B cell (primary cell): Measurements from ENCODE around the gene PPP2R5C. TPM values are rescaled to one million over a fixed set of nuclear protein-coding genes. Genes with fewer than 3 reads are reported as not detected.

Experiments used
- ATAC-seq: fragments of 200-7000 bp; cut with Tn5 transposase; one replicate; pipeline ENCODE4 v1.10.0; 2021; ENCODE audit warnings: low read depth, mild to moderate bottlenecking, moderate number of reproducible peaks, moderate library complexity
- CTCF ChIA-PET: fragments of 350-600 bp; sonication (Branson Sonifier 250); formaldehyde crosslinking; loops from one replicate; lab custom pipeline; 2021; ENCODE audit warnings: antibody characterized with exemption, inconsistent platforms; lab: Charles Lee
- POLR2A ChIA-PET: fragments of 350-600 bp; sonication (Branson Sonifier 250); formaldehyde crosslinking; loops from one replicate; lab custom pipeline; 2021; ENCODE audit warnings: antibody characterized with exemption; lab: Charles Lee
- DNase-seq: peaks from one replicate; pipeline ENCODE4 v3.0.0; 2013
- H2AFZ ChIP-seq: 2 replicates; pipeline ENCODE4 v1.6.1; 2012; ENCODE audit warnings: mild to moderate bottlenecking, low read depth, low read length; ENCODE audit not compliant: insufficient read depth, poor library complexity, severe bottlenecking
- H3K27ac ChIP-seq, 2 donors: 1 replicate in 1 of 2; 2 replicates in 1 of 2; pipeline ENCODE4 v1.5.1; 2012 to 2013; ENCODE audit warnings: low read length in 2 of 2, mild to moderate bottlenecking in 2 of 2, moderate library complexity in 1 of 2
- H3K27me3 ChIP-seq, 4 experiments: fragments of 200-600 bp in 1 of 4; sonication (generic) in 1 of 4; replicated peaks in 1 of 4; 1 replicate in 2 of 4; 2 replicates in 2 of 4; pipeline versions ENCODE4 v1.6.1 to v1.7.0; 2013 to 2016; ENCODE audit warnings: low read length in 3 of 4, mild to moderate bottlenecking in 2 of 4, mixed read lengths in 1 of 4, moderate library complexity in 1 of 4; ENCODE audit not compliant: insufficient read depth in 4 of 4, control insufficient read depth in 3 of 4; ENCODE audit errors: control extremely low read depth in 1 of 4
- H3K36me3 ChIP-seq, 2 experiments: replicated peaks in 1 of 2; 1 replicate in 1 of 2; 2 replicates in 1 of 2; pipeline versions ENCODE4 v1.6.1 to v1.7.1; 2013; ENCODE audit warnings: low read length in 1 of 2; ENCODE audit not compliant: insufficient read depth in 2 of 2, control insufficient read depth in 1 of 2; ENCODE audit errors: control extremely low read depth in 1 of 2, extremely low read depth in 1 of 2
- H3K4me1 ChIP-seq, 2 donors: fragments of 200-600 bp in 1 of 2; sonication (generic) in 1 of 2; 1 replicate in 1 of 2; 2 replicates in 1 of 2; pipeline versions ENCODE4 v1.5.1 to v1.6.1; 2013 to 2017; ENCODE audit warnings: low read length in 2 of 2; ENCODE audit not compliant: control insufficient read depth in 2 of 2, insufficient read depth in 2 of 2
- H3K4me2 ChIP-seq: replicated peaks from 2 replicates; pipeline ENCODE3; 2012; ENCODE audit warnings: mild to moderate bottlenecking, low read depth, low read length; ENCODE audit not compliant: poor library complexity, severe bottlenecking
- H3K4me3 ChIP-seq, 5 experiments: fragments of 200-600 bp in 1 of 5; sonication (generic) in 1 of 5; 1 replicate in 3 of 5; 2 replicates in 2 of 5; pipeline versions ENCODE4 v1.5.1 to v1.7.0; 2011 to 2016; ENCODE audit warnings: low read length in 4 of 5, mild to moderate bottlenecking in 4 of 5, low read depth in 2 of 5, control low read depth in 1 of 5, moderate library complexity in 1 of 5; ENCODE audit not compliant: insufficient read depth in 1 of 5; ENCODE audit errors: control extremely low read depth in 1 of 5, extremely low read depth in 1 of 5
- H3K79me2 ChIP-seq: fragments of 200-600 bp; sonication (generic); one replicate; pipeline ENCODE4 v1.6.0; 2016; ENCODE audit warnings: low read length; ENCODE audit not compliant: control insufficient read depth, insufficient read depth
- H3K9ac ChIP-seq: fragments of 200-600 bp; sonication (generic); 2 replicates; pipeline ENCODE4 v1.6.1; 2017; ENCODE audit warnings: mild to moderate bottlenecking, low read length, moderate library complexity
- H3K9me3 ChIP-seq, 3 donors: one replicate each; pipeline versions ENCODE4 v1.6.1 to v1.7.1; 2013; ENCODE audit warnings: low read length in 2 of 3; ENCODE audit not compliant: control insufficient read depth in 2 of 3, insufficient read depth in 1 of 3; ENCODE audit errors: control extremely low read depth in 1 of 3
- H4K20me1 ChIP-seq: 2 replicates; pipeline ENCODE4 v1.6.0; 2012; ENCODE audit warnings: mild to moderate bottlenecking, low read length; ENCODE audit not compliant: insufficient read depth, control insufficient read depth, poor library complexity, severe bottlenecking
- H3K27ac Mint-ChIP-seq: one replicate; pipeline ENCODE4 v1.8.0; 2021; ENCODE audit warnings: mixed read lengths
- H3K27me3 Mint-ChIP-seq: one replicate; pipeline ENCODE4 v1.8.0; 2021; ENCODE audit warnings: mixed read lengths
- H3K4me1 Mint-ChIP-seq: one replicate; pipeline ENCODE4 v1.8.0; 2021; ENCODE audit warnings: mixed read lengths
- H3K4me3 Mint-ChIP-seq: one replicate; pipeline ENCODE4 v1.8.0; 2021; ENCODE audit warnings: mixed read lengths
- H3K9me3 Mint-ChIP-seq: one replicate; pipeline ENCODE4 v1.8.0; 2022; ENCODE audit warnings: mixed read lengths; ENCODE audit not compliant: insufficient read depth
- CTCF ChIP-seq: fragments of 200-600 bp; IDR thresholded peaks from one replicate; pipeline ENCODE4 v1.8.0; 2022; ENCODE audit warnings: antibody characterized with exemption, mild to moderate bottlenecking
- EZH2 ChIP-seq: IDR thresholded peaks from 2 replicates; pipeline ENCODE4 v1.6.1; 2012; ENCODE audit warnings: borderline replicate concordance, low read depth, mild to moderate bottlenecking, moderate library complexity, low read length; ENCODE audit not compliant: insufficient read depth, poor library complexity, severe bottlenecking
- WGBS: methylation state at CpG from one replicate; pipeline ENCODE4 v1.1.5; 2013; ENCODE audit warnings: missing lambda C conversion rate; ENCODE audit not compliant: insufficient coverage; 5-methylcytosine and 5-hydroxymethylcytosine counted together
- intact Hi-C: fragments of 100-400 bp; cut with micrococcal nuclease; formaldehyde crosslinking; loops from one replicate; pipeline ENCODE4 v1.10.0; 2022
- polyA plus RNA-seq: library from polyadenylated mRNA; depleted of rRNA; stranded (reverse); fragments of >200 nt; gene quantifications from 2 replicates; pipeline ENCODE4 v1.2.3, GENCODE V29; 2012
- total RNA-seq, 2 donors: library from RNA; stranded (reverse); fragments of 120-200 nt in 1 of 2; gene quantifications; 1 replicate in 1 of 2; 2 replicates in 1 of 2; pipeline versions ENCODE4 v1.2.3 to v1.2.4, GENCODE V29; 2013 to 2022

PPP2R5C gene
- total and polyA plus RNA-seq, 2 donors (not counting 1 experiment from before 2014, with no cell fraction given): 91.7 to 330 TPM

- POLR2A ChIA-PET: interaction anchor here (0.6 to 5.3 kb wide), 9 partner anchors 12 to 124 kb away, joined by 3 to 90 read pairs (median 5); no protein-coding TSS in a partner anchor
Observed at GRCh38 chr14:101824339-101824727, 62.8 kb downstream of the PPP2R5C start.

More at GRCh38 chr14:101824339-101824727, 62.8 kb downstream of the PPP2R5C start:
- Histone ChIP-seq H3K27me3 (no peaks in the 10 kb centered on the region), H3K27ac (peak overlapping the region; percentile 99 to 100), H3K4me2 (peak overlapping the region; percentile 89), H3K4me3 (peak overlapping the region; percentile 34 to 58 (median 52)), H4K20me1 (no peaks in the 10 kb centered on the region), H3K9ac (peak overlapping the region; percentile 81), H2AFZ (peak overlapping the region; percentile 21), H3K9me3 (no peaks in the 10 kb centered on the region), H3K36me3 (peaks cover 0 to 21% of the 10 kb centered on the region in 2 experiments), H3K4me1 (peaks cover 80% of the 10 kb centered on the region in 2 donors), H3K79me2 (peaks cover 88% of the 10 kb centered on the region)
- TF ChIP-seq EZH2 (no peak), CTCF (no peak)
- WGBS: 0% methylated on average over 1 of the region's 3 CpGs
- H3K9me3 Mint-ChIP-seq: no peaks in the 10 kb centered on the region
- peak; percentile 44 for ATAC-seq
- peak overlapping the region; percentile 92 for H3K4me3 Mint-ChIP-seq
- peaks cover 88% of the 10 kb centered on the region for H3K4me1 Mint-ChIP-seq
- CTCF ChIA-PET: interaction anchor here (0.7 to 4.2 kb wide), 13 partner anchors 9 to 141 kb away, joined by 3 to 53 read pairs (median 4); no protein-coding TSS in a partner anchor
- H3K27ac Mint-ChIP-seq: peak overlapping the region; percentile 99
- intact Hi-C loops: loop anchor here (1.0 to 2.0 kb wide), 3 partner anchors 14 to 50 kb away; no protein-coding TSS in a partner anchor
- no peaks in the 10 kb centered on the region for H3K27me3 Mint-ChIP-seq
- peak; percentile 80 for DNase-seq
